A549 (cell line): ENCODE measurements around the gene FOXJ3. TPM values are rescaled to one million over a fixed set of nuclear protein-coding genes. Genes with fewer than 3 reads are reported as not detected.

ENCODE experiments used
- ATAC-seq, 2 experiments: fragments of 200-7000 bp in 1 of 2; fragments of >200 bp in 1 of 2; cut with Nextera tagmentation in 1 of 2; cut with Tn5 transposase in 1 of 2; 3 replicates each; pipeline versions ENCODE4 v1.8.0 to v1.9.1; 2018 to 2020; ENCODE audit warnings: mild to moderate bottlenecking in 1 of 2, moderate library complexity in 1 of 2
- CTCF ChIA-PET: fragments of 300-600 bp; sonication (Branson Sonifier 250); formaldehyde crosslinking; extraction: SDS; loops from one replicate; lab custom pipeline; 2021; ENCODE audit warnings: antibody characterized with exemption, inconsistent platforms; lab: Yijun Ruan, JAX
- POLR2A ChIA-PET: fragments of 350-600 bp; formaldehyde crosslinking; extraction: SDS; loops from one replicate; lab custom pipeline; 2021; ENCODE audit warnings: antibody characterized with exemption, inconsistent platforms; lab: Yijun Ruan, JAX
- DNase-seq, 2 experiments: peaks; one replicate each; pipeline versions ENCODE4 v3.0.0 to v3.0.0-alpha.2; 2011 to 2016; ENCODE audit warnings: low read depth in 1 of 2, low spot score in 1 of 2
- FAIRE-seq: peaks from 2 replicates; lab custom pipeline; 2011; peaks lifted over from hg19 to GRCh38; lab: Jason Lieb, UNC
- H3K27ac ChIP-seq, 2 experiments: fragments of >200 bp; sonication (Bioruptor Twin); formaldehyde crosslinking; 3 replicates each; pipeline ENCODE4 v1.5.1; 2016 to 2017
- H3K4me1 ChIP-seq: fragments of >200 bp; sonication (Bioruptor Twin); formaldehyde crosslinking; 3 replicates; pipeline ENCODE4 v1.6.1; 2016
- H3K4me2 ChIP-seq: fragments of >200 bp; sonication (Bioruptor Twin); formaldehyde crosslinking; 3 replicates; pipeline ENCODE4 v1.6.1; 2016
- H3K4me3 ChIP-seq: fragments of >200 bp; sonication (Bioruptor Twin); formaldehyde crosslinking; 3 replicates; pipeline ENCODE4 v1.5.1; 2016
- H3K9me3 ChIP-seq: fragments of >200 bp; sonication (Bioruptor Twin); formaldehyde crosslinking; 3 replicates; pipeline ENCODE4 v1.6.1; 2016
- BHLHE40 ChIP-seq: IDR thresholded peaks from 2 replicates; pipeline ENCODE4 v1.6.1; 2012; ENCODE audit warnings: low read depth, low read length, inconsistent platforms
- CBX2 ChIP-seq: fragments of 200-600 bp; sonication (generic); IDR thresholded peaks from 2 replicates; pipeline ENCODE4 v1.6.1; 2016; ENCODE audit warnings: low read depth, mild to moderate bottlenecking, borderline replicate concordance
- CBX8 ChIP-seq: fragments of 200-600 bp; sonication (generic); IDR thresholded peaks from 2 replicates; pipeline ENCODE4 v1.6.1; 2016
- CHD4 ChIP-seq: fragments of 200-600 bp; sonication (generic); IDR thresholded peaks from 2 replicates; pipeline ENCODE4 v1.6.1; 2016; ENCODE audit warnings: antibody characterized with exemption, mild to moderate bottlenecking, borderline replicate concordance
- CTCF ChIP-seq: fragments of >200 bp; sonication (Bioruptor Twin); formaldehyde crosslinking; IDR thresholded peaks from 3 replicates; pipeline ENCODE4 v1.5.1; 2016
- ELK1 ChIP-seq: fragments of 150-350 bp; IDR thresholded peaks from 2 replicates; pipeline ENCODE4 v1.6.1; 2014; ENCODE audit warnings: low read depth, mild to moderate bottlenecking, low read length
- GATA3 ChIP-seq: IDR thresholded peaks from 2 replicates; pipeline ENCODE4 v1.6.1; 2012; ENCODE audit warnings: borderline replicate concordance
- HEYL ChIP-seq: fragments of 250-450 bp; sonication (Bioruptor Pico); IDR thresholded peaks from 2 replicates; pipeline ENCODE4 v1.8.0; 2021; ENCODE audit warnings: mild to moderate bottlenecking, moderate library complexity
- HOXB13 ChIP-seq: fragments of 250-450 bp; sonication (Bioruptor Pico); IDR thresholded peaks from 2 replicates; pipeline ENCODE4 v1.5.0; 2020; ENCODE audit warnings: low read depth, mild to moderate bottlenecking, moderate library complexity
- HOXB5 ChIP-seq: fragments of 250-450 bp; sonication (Bioruptor Pico); IDR thresholded peaks from 2 replicates; pipeline ENCODE4 v1.5.0; 2020; ENCODE audit warnings: mild to moderate bottlenecking, moderate library complexity
- KDM5A ChIP-seq: fragments of 200-600 bp; sonication (generic); IDR thresholded peaks from 2 replicates; pipeline ENCODE4 v1.6.1; 2016; ENCODE audit warnings: antibody characterized with exemption, mild to moderate bottlenecking
- MAX ChIP-seq: IDR thresholded peaks from 2 replicates; pipeline ENCODE4 v1.6.1; 2012
- MYC ChIP-seq: IDR thresholded peaks from 2 replicates; pipeline ENCODE4 v1.6.1; 2012; ENCODE audit warnings: mild to moderate bottlenecking, inconsistent platforms, low read length, improper control_type of control experiment, borderline replicate concordance
- NPAS2 ChIP-seq: fragments of 250-450 bp; sonication (Bioruptor Pico); IDR thresholded peaks from 2 replicates; pipeline ENCODE4 v1.8.0; 2022; ENCODE audit warnings: mild to moderate bottlenecking, moderate library complexity, borderline replicate concordance
- PHF8 ChIP-seq: fragments of 200-600 bp; sonication (generic); IDR thresholded peaks from 2 replicates; pipeline ENCODE4 v1.6.1; 2016; ENCODE audit warnings: low read depth, mild to moderate bottlenecking, antibody characterized with exemption, moderate library complexity, borderline replicate concordance
- POLR2A ChIP-seq: IDR thresholded peaks from 2 replicates; pipeline ENCODE4 v1.6.1; 2012; ENCODE audit warnings: mild to moderate bottlenecking, low read length
- POLR2AphosphoS2 ChIP-seq: conservative IDR thresholded peaks from 2 replicates; pipeline ENCODE4 v1.6.1; 2012; ENCODE audit warnings: low read length, improper control_type of control experiment, inconsistent platforms
- REST ChIP-seq: fragments of 200-600 bp; sonication (generic); IDR thresholded peaks from 2 replicates; pipeline ENCODE4 v1.6.1; 2016; ENCODE audit warnings: antibody characterized with exemption, mild to moderate bottlenecking, moderate library complexity
- RFX5 ChIP-seq: fragments of 450-650 bp; IDR thresholded peaks from 2 replicates; pipeline ENCODE4 v1.7.1; 2014; ENCODE audit warnings: antibody characterized with exemption, mild to moderate bottlenecking, moderate library complexity
- RNF2 ChIP-seq: fragments of 200-600 bp; sonication (generic); IDR thresholded peaks from 2 replicates; pipeline ENCODE4 v1.6.1; 2016; ENCODE audit warnings: low read depth, mild to moderate bottlenecking, antibody characterized with exemption, moderate library complexity, borderline replicate concordance
- SREBF2 ChIP-seq: fragments of 450-650 bp; IDR thresholded peaks from 2 replicates; pipeline ENCODE4 v1.6.1; 2014; ENCODE audit warnings: mild to moderate bottlenecking, moderate library complexity
- ZFP36 ChIP-seq: fragments of 450-650 bp; IDR thresholded peaks from 2 replicates; pipeline ENCODE4 v1.6.1; 2014; ENCODE audit warnings: borderline replicate concordance; ENCODE audit not compliant: partially characterized antibody
- WGBS: methylation state at CpG from one replicate; pipeline ENCODE4 v1.1.6; 2017; ENCODE audit errors: missing lambda C conversion rate; 5-methylcytosine and 5-hydroxymethylcytosine counted together
- polyA plus RNA-seq, 4 experiments: library from polyadenylated mRNA; depleted of rRNA in 3 of 4; stranded (reverse); fragments of >200 nt; fragmentation: RNase III in 1 of 4; extraction: RNeasy Plus Mini Kit Qiagen cat#74134 plus additional on column Dnase treatment in 1 of 4; gene quantifications; 2 replicates in 3 of 4; 3 replicates in 1 of 4; pipeline ENCODE4 v1.2.3, GENCODE V29; 2011 to 2017
- TF ChIP-seq, protein P1 (sequence below): fragments of >200 bp; sonication (Bioruptor Twin); formaldehyde crosslinking; IDR thresholded peaks from 3 replicates; pipeline ENCODE4 v1.6.1; 2016
- TF ChIP-seq, protein P2 (sequence below): IDR thresholded peaks from 2 replicates; pipeline ENCODE4 v1.6.1; 2012; ENCODE audit warnings: low read depth, borderline replicate concordance

FOXJ3 gene
- polyA plus RNA-seq, 2 of the 4 experiments (the other 2 are of a cell fraction): 16.8 to 45.0 TPM

GRCh38 chr1:42170779-42171621 lies 164.0 kb downstream of the FOXJ3 start:
- TF ChIP-seq RFX5 (no peak), BHLHE40 (no peak), CHD4 (no peak), HOXB13 (CRISPR knock-in tag) (no peak), MYC (no peak), NPAS2 (CRISPR knock-in tag) (no peak), KDM5A (no peak), MAX (no peak), RNF2 (no peak), ZFP36 (no peak), POLR2A (no peak), HOXB5 (CRISPR knock-in tag) (no peak), SREBF2 (no peak), ELK1 (no peak)
- H3K4me1 ChIP-seq: peaks cover 13% of the 10 kb centered on the region
- WGBS: 86% methylated on average over 13 of the region's 17 CpGs
- CTCF ChIA-PET: interaction anchor here (0.6 to 9.0 kb wide), 5 partner anchors 8 to 728 kb away, joined by 3 to 70 read pairs (median 46); partner anchors contain the start of genes GUCA2A and GUCA2B
- H3K4me2 ChIP-seq: no peak overlapping the region
- H3K27ac ChIP-seq: no peak overlapping the region
- POLR2A ChIA-PET: no interaction called here
- FAIRE-seq (no peak), DNase-seq (no peak), ATAC-seq (no peak)
- no peak overlapping the region for H3K4me3 ChIP-seq
- H3K9me3 ChIP-seq: no peaks in the 10 kb centered on the region

GRCh38 chr1:42168763-42169162 lies 166.3 kb downstream of the FOXJ3 start:
- DNase-seq: no peak
- Histone ChIP-seq H3K4me2 (no peak overlapping the region), H3K4me3 (no peak overlapping the region), H3K4me1 (peaks cover 27% of the 10 kb centered on the region), H3K27ac (no peak overlapping the region), H3K9me3 (no peaks in the 10 kb centered on the region)
- TF ChIP-seq POLR2AphosphoS2 (no peak), KDM5A (no peak), POLR2A (no peak), CBX8 (no peak), CBX2 (no peak), PHF8 (no peak), SREBF2 (no peak), GATA3 (no peak), REST (no peak), RNF2 (no peak), MYC (no peak), HEYL (no peak), CTCF (no peak), CHD4 (no peak)
- TF ChIP-seq, protein P1, sequence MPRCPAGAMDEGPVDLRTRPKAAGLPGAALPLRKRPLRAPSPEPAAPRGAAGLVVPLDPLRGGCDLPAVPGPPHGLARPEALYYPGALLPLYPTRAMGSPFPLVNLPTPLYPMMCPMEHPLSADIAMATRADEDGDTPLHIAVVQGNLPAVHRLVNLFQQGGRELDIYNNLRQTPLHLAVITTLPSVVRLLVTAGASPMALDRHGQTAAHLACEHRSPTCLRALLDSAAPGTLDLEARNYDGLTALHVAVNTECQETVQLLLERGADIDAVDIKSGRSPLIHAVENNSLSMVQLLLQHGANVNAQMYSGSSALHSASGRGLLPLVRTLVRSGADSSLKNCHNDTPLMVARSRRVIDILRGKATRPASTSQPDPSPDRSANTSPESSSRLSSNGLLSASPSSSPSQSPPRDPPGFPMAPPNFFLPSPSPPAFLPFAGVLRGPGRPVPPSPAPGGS: no peak
- TF ChIP-seq, protein P2, sequence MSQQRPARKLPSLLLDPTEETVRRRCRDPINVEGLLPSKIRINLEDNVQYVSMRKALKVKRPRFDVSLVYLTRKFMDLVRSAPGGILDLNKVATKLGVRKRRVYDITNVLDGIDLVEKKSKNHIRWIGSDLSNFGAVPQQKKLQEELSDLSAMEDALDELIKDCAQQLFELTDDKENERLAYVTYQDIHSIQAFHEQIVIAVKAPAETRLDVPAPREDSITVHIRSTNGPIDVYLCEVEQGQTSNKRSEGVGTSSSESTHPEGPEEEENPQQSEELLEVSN: no peak
- CTCF ChIA-PET: interaction anchor here (9.0 kb wide), 1 partner anchor 21 kb away, joined by 70 read pairs; no protein-coding TSS in a partner anchor
- POLR2A ChIA-PET: no interaction called here
- FAIRE-seq: no peak
- ATAC-seq: no peak
- WGBS: no CpG with 5 or more reads among the region's 3 CpGs
